K562 (cell line): ENCODE results near the gene TM4SF18. TPM values are rescaled to one million over a fixed set of nuclear protein-coding genes. Genes with fewer than 3 reads are reported as not detected.

Experiments
- ATAC-seq: fragments of 200-7000 bp; cut with Tn5 transposase; 3 replicates; pipeline ENCODE4 v1.9.1; 2020; ENCODE audit warnings: moderate library complexity
- BruUV-seq: library from RNA; stranded (reverse); fragments of 400-500 nt; replicated peaks from 2 replicates; lab custom pipeline; 2021; lab: Mats Ljungman, UMichigan
- CTCF ChIA-PET: fragments of 300-600 bp; formaldehyde crosslinking; extraction: SDS; loops from one replicate; lab custom pipeline; 2021; ENCODE audit warnings: low intra/inter-chr PET ratio; lab: Yijun Ruan, JAX
- POLR2A ChIA-PET: fragments of 300-600, 350-650 bp; sonication (Branson Sonifier 250); formaldehyde crosslinking; extraction: SDS; loops from one replicate; lab custom pipeline; 2021; ENCODE audit warnings: antibody characterized with exemption, inconsistent platforms; lab: Yijun Ruan, JAX
- DNase-seq, 4 experiments: peaks; one replicate each; pipeline versions ENCODE4 v3.0.0 to v3.0.0-alpha.2; 2011 to 2018; ENCODE audit warnings: low spot score in 3 of 4, mixed read lengths in 3 of 4; ENCODE audit errors: extremely low read depth in 1 of 4
- FAIRE-seq: peaks from 2 replicates; lab custom pipeline; 2011; peaks lifted over from hg19 to GRCh38; lab: Jason Lieb, UNC
- H2AFZ ChIP-seq: 2 replicates; pipeline ENCODE4 v1.6.0; 2011; ENCODE audit warnings: low read depth, low read length, control low read depth, inconsistent platforms
- H3K27ac ChIP-seq: fragments of 200-600 bp; 3 replicates; pipeline ENCODE4 v1.8.0; 2011; ENCODE audit warnings: low read depth, mild to moderate bottlenecking, control low read depth, inconsistent platforms, low read length, moderate library complexity, mixed read lengths; ENCODE audit errors: extremely low read depth
- H3K27me3 ChIP-seq, 2 experiments: fragments of 300-600 bp in 1 of 2; 2 replicates in 1 of 2; 3 replicates in 1 of 2; pipeline versions ENCODE4 v1.6.0 to v1.8.0; 2011; ENCODE audit warnings: inconsistent platforms in 2 of 2, low read length in 2 of 2, mild to moderate bottlenecking in 1 of 2, mixed read lengths in 1 of 2, moderate library complexity in 1 of 2; ENCODE audit not compliant: control insufficient read depth in 2 of 2, insufficient read depth in 2 of 2
- H3K36me3 ChIP-seq: fragments of 300-600 bp; 3 replicates; pipeline ENCODE4 v1.8.0; 2011; ENCODE audit warnings: mild to moderate bottlenecking, low read length, inconsistent platforms; ENCODE audit not compliant: control insufficient read depth, insufficient read depth
- H3K4me1 ChIP-seq, 2 experiments: fragments of 200-600 bp in 1 of 2; replicated peaks in 1 of 2; 2 replicates in 1 of 2; 3 replicates in 1 of 2; pipeline versions ENCODE4 v1.5.1 to v1.8.0; 2011; ENCODE audit warnings: inconsistent platforms in 2 of 2, low read length in 2 of 2, mild to moderate bottlenecking in 1 of 2, mixed read lengths in 1 of 2, moderate library complexity in 1 of 2; ENCODE audit not compliant: control insufficient read depth in 2 of 2, insufficient read depth in 2 of 2
- H3K4me2 ChIP-seq: 2 replicates; pipeline ENCODE4 v1.6.1; 2011; ENCODE audit warnings: low read length, control low read depth, inconsistent platforms, mixed read lengths; ENCODE audit not compliant: insufficient read depth
- H3K4me3 ChIP-seq: fragments of 200-600 bp; sonication (generic), shearing (Covaris generic); 2 replicates; pipeline ENCODE4 v1.5.1; 2016; ENCODE audit warnings: control low read depth, inconsistent platforms
- H3K79me2 ChIP-seq: fragments of 200-600 bp; 3 replicates; pipeline ENCODE4 v1.8.0; 2011; ENCODE audit warnings: low read length, inconsistent platforms; ENCODE audit not compliant: control insufficient read depth, insufficient read depth
- H3K9ac ChIP-seq, 2 experiments: 2 replicates each; pipeline versions ENCODE4 v1.6.0 to v1.6.1; 2011; ENCODE audit warnings: low read depth in 2 of 2, low read length in 2 of 2, control low read depth in 1 of 2, inconsistent platforms in 1 of 2, mild to moderate bottlenecking in 1 of 2, mixed read lengths in 1 of 2; ENCODE audit not compliant: insufficient read depth in 1 of 2
- H3K9me1 ChIP-seq: one replicate; pipeline ENCODE4 v1.6.0; 2011; ENCODE audit warnings: inconsistent platforms, mild to moderate bottlenecking, low read length, moderate library complexity; ENCODE audit not compliant: control insufficient read depth, insufficient read depth
- H3K9me3 ChIP-seq: replicated peaks from 2 replicates; pipeline ENCODE4 v1.5.1; 2011; ENCODE audit warnings: low read depth, low read length, inconsistent platforms; ENCODE audit not compliant: control insufficient read depth, insufficient read depth
- H4K20me1 ChIP-seq: replicated peaks from 2 replicates; pipeline ENCODE4 v1.6.1; 2011; ENCODE audit warnings: low read length, inconsistent platforms, mixed read lengths; ENCODE audit not compliant: control insufficient read depth, insufficient read depth
- ESRRB ChIP-seq: fragments of 250-450 bp; sonication (Bioruptor Pico); IDR thresholded peaks from 2 replicates; pipeline ENCODE4 v1.5.0; 2020; ENCODE audit warnings: mild to moderate bottlenecking, moderate library complexity, borderline replicate concordance
- FOS ChIP-seq: IDR thresholded peaks from 3 replicates; pipeline ENCODE4 v1.6.1; 2011; ENCODE audit not compliant: insufficient read length; ENCODE audit errors: extremely low read depth
- HCFC1 ChIP-seq: IDR thresholded peaks from 2 replicates; pipeline ENCODE4 v1.6.1; 2012; ENCODE audit warnings: low read depth, low read length, improper control_type of control experiment
- ILF3 ChIP-seq: fragments of 450-650 bp; IDR thresholded peaks from 2 replicates; pipeline ENCODE4 v1.6.1; 2018; ENCODE audit warnings: antibody characterized with exemption, mild to moderate bottlenecking, moderate library complexity, borderline replicate concordance
- POLR2G ChIP-seq: fragments of 200-400 bp; formaldehyde crosslinking; IDR thresholded peaks from 2 replicates; pipeline ENCODE4 v1.6.1; 2017; ENCODE audit warnings: low read depth, mild to moderate bottlenecking, antibody characterized with exemption, low read length, moderate library complexity
- SAP30 ChIP-seq: fragments of 200-600 bp; sonication (generic); IDR thresholded peaks from 2 replicates; pipeline ENCODE4 v1.6.1; 2012; ENCODE audit warnings: borderline replicate concordance, low read depth, mild to moderate bottlenecking, moderate library complexity, low read length, control low read depth, inconsistent platforms; ENCODE audit not compliant: insufficient read depth, poor library complexity, severe bottlenecking
- SPI1 ChIP-seq: IDR thresholded peaks from 2 replicates; pipeline ENCODE4 v1.6.1; 2011; ENCODE audit warnings: low read depth, low read length, control low read depth, borderline replicate concordance
- SREBF1 ChIP-seq: fragments of 150-350 bp; IDR thresholded peaks from 2 replicates; pipeline ENCODE4 v1.6.1; 2014; ENCODE audit warnings: antibody characterized with exemption, low read depth, low read length, borderline replicate concordance
- SRSF1 ChIP-seq: fragments of 200-400 bp; formaldehyde crosslinking; IDR thresholded peaks from 2 replicates; pipeline ENCODE4 v1.6.1; 2017; ENCODE audit warnings: mild to moderate bottlenecking, low read depth, low read length, moderate library complexity
- SRSF9 ChIP-seq: fragments of 200-400 bp; formaldehyde crosslinking; IDR thresholded peaks from 2 replicates; pipeline ENCODE4 v1.6.1; 2017; ENCODE audit warnings: low read depth, low read length, borderline replicate concordance
- TARDBP ChIP-seq: fragments of 450-650 bp; IDR thresholded peaks from 2 replicates; pipeline ENCODE4 v1.6.1; 2016
- ZNF124 ChIP-seq: sonication (generic); formaldehyde crosslinking; IDR thresholded peaks from 2 replicates; pipeline ENCODE4 v1.8.1; 2022; ENCODE audit warnings: missing genetic modification reagents
- WGBS: fragments of 100-300 bp; shearing (Covaris generic); methylation state at CpG from one replicate; pipeline ENCODE4 v1.1.6; 2016; ENCODE audit warnings: low coverage, mixed read lengths; ENCODE audit not compliant: insufficient coverage; ENCODE audit errors: missing lambda C conversion rate; 5-methylcytosine and 5-hydroxymethylcytosine counted together
- in situ Hi-C: fragments of 300-500 bp; cut with MboI; formaldehyde crosslinking; loops from 4 replicates; pipeline ENCODE4 v1.15.0; 2018; ENCODE audit warnings: inconsistent platforms, mixed read lengths
- intact Hi-C: fragments of 100-400 bp; cut with micrococcal nuclease; formaldehyde crosslinking; loops from 2 replicates; pipeline ENCODE4 v1.14.2; 2022
- polyA plus RNA-seq, 8 experiments: library from polyadenylated mRNA; depleted of rRNA in 4 of 8; stranded (reverse) in 5 of 8; unstranded in 3 of 8; fragments of >200 nt; fragmentation: Nextera tagmentation in 2 of 8; fragmentation: Illumina TruSeq in 1 of 8; extraction: Ambion mirVana in 2 of 8; extraction: Trizol in 1 of 8; gene quantifications; 2 replicates each; pipeline versions ENCODE4 v1.2.1 to v1.2.3, GENCODE V29; 2011 to 2014; ENCODE audit warnings: inconsistent platforms in 1 of 8, missing spikeins in 1 of 8
- total RNA-seq, 7 experiments: library from RNA; depleted of rRNA in 6 of 7; stranded (reverse); fragments of >200 nt in 6 of 7; fragmentation: Illumina TruSeq in 2 of 7; extraction: Trizol in 2 of 7; gene quantifications; 2 replicates each; pipeline versions ENCODE4 v1.2.1 to v1.2.3, GENCODE V29; 2011 to 2021; ENCODE audit warnings: low replicate concordance in 1 of 7
- TF ChIP-seq, protein P1 (sequence below): fragments of 250-450 bp; sonication (Bioruptor Pico); IDR thresholded peaks from 2 replicates; pipeline ENCODE4 v1.6.1; 2021; ENCODE audit warnings: mild to moderate bottlenecking
- TF ChIP-seq, protein P2 (sequence below): fragments of 450-650 bp; IDR thresholded peaks from 2 replicates; pipeline ENCODE4 v1.6.1; 2017; ENCODE audit warnings: antibody characterized with exemption, mild to moderate bottlenecking

Gene TM4SF18
- total and polyA plus RNA-seq, 9 of the 15 experiments (the other 6 are each of a cell fraction or from before 2014, with no cell fraction given), result not detected

DNA sequence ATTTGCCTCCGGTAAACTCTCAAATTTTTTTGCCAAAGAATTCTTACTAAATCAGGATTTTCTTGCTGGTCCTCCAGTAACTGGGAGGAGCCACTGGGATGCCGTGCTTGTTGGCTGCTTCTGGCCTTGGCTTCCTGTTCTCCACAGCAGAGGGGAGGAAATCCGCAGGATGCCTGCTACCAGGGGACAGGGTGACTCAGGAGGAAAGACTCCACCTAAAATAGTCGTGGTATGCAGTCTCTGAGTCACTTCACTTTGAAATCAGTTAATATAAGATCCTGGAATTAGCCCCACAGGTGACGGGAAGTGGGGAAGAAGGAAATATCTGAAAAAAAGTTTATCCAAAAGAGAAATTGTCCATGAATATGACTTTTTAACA is 6.5 kb upstream of the TM4SF18 start:
- intact Hi-C loops (no loop called here), in situ Hi-C loops (no loop called here)
- H3K36me3 ChIP-seq, result no peaks in the 10 kb centered on the region
- no peak for ATAC-seq
- H3K27me3 ChIP-seq, result no peaks in the 10 kb centered on the region
- DNase-seq, result no peak
- no TSS peak for BruUV-seq
- POLR2A ChIA-PET, result no interaction called here
- H3K9ac ChIP-seq, result no peak overlapping the region
- no peak overlapping the region for H3K27ac ChIP-seq
- no peaks in the 10 kb centered on the region for H4K20me1 ChIP-seq
- no peaks in the 10 kb centered on the region for H3K9me1 ChIP-seq
- CTCF ChIA-PET, result no interaction called here
- no peaks in the 10 kb centered on the region for H3K4me1 ChIP-seq
- WGBS, result 0% methylated on average over 5 of the region's 5 CpGs
- FAIRE-seq, result no peak
- no peak overlapping the region for H3K4me2 ChIP-seq
- H3K4me3 ChIP-seq, result no peak overlapping the region
- H2AFZ ChIP-seq, result no peak overlapping the region
- TF ChIP-seq SRSF1 (no peak), TARDBP (no peak), HCFC1 (no peak), SRSF9 (no peak), ESRRB (CRISPR knock-in tag) (no peak), ILF3 (no peak), SPI1 (no peak), POLR2G (no peak), ZNF124 (CRISPR knock-in tag) (no peak), SREBF1 (no peak), FOS (no peak), SAP30 (no peak)
- TF ChIP-seq, protein P1, sequence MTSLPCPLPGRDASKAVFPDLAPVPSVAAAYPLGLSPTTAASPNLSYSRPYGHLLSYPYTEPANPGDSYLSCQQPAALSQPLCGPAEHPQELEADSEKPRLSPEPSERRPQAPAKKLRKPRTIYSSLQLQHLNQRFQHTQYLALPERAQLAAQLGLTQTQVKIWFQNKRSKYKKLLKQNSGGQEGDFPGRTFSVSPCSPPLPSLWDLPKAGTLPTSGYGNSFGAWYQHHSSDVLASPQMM (CRISPR knock-in tag), result no peak
- TF ChIP-seq, protein P2, sequence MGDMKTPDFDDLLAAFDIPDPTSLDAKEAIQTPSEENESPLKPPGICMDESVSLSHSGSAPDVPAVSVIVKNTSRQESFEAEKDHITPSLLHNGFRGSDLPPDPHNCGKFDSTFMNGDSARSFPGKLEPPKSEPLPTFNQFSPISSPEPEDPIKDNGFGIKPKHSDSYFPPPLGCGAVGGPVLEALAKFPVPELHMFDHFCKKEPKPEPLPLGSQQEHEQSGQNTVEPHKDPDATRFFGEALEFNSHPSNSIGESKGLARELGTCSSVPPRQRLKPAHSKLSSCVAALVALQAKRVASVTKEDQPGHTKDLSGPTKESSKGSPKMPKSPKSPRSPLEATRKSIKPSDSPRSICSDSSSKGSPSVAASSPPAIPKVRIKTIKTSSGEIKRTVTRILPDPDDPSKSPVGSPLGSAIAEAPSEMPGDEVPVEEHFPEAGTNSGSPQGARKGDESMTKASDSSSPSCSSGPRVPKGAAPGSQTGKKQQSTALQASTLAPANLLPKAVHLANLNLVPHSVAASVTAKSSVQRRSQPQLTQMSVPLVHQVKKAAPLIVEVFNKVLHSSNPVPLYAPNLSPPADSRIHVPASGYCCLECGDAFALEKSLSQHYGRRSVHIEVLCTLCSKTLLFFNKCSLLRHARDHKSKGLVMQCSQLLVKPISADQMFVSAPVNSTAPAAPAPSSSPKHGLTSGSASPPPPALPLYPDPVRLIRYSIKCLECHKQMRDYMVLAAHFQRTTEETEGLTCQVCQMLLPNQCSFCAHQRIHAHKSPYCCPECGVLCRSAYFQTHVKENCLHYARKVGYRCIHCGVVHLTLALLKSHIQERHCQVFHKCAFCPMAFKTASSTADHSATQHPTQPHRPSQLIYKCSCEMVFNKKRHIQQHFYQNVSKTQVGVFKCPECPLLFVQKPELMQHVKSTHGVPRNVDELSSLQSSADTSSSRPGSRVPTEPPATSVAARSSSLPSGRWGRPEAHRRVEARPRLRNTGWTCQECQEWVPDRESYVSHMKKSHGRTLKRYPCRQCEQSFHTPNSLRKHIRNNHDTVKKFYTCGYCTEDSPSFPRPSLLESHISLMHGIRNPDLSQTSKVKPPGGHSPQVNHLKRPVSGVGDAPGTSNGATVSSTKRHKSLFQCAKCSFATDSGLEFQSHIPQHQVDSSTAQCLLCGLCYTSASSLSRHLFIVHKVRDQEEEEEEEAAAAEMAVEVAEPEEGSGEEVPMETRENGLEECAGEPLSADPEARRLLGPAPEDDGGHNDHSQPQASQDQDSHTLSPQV, result no peak
- H3K9me3 ChIP-seq, result no peaks in the 10 kb centered on the region
- no peaks in the 10 kb centered on the region for H3K79me2 ChIP-seq
